Stimulated activated naive CD8-positive, alpha-beta T cell treated with anti-CD3 and anti-CD28 coated beads, Interleukin-15, Interleukin-2, amounts not matched to agents 100 ng/mL and 50 ng/mL, for 24 hours (primary cell): ENCODE measurements around the gene ARHGAP15.

Experiments
- H3K27ac Mint-ChIP-seq: one replicate; pipeline ENCODE4 v1.8.0; 2021; ENCODE audit warnings: mild to moderate bottlenecking, mixed read lengths
- H3K27me3 Mint-ChIP-seq: one replicate; pipeline ENCODE4 v1.8.0; 2021; ENCODE audit warnings: mixed read lengths
- H3K36me3 Mint-ChIP-seq: one replicate; pipeline ENCODE4 v1.8.0; 2021; ENCODE audit warnings: low read depth, mixed read lengths
- H3K4me1 Mint-ChIP-seq: one replicate; pipeline ENCODE4 v1.8.0; 2021; ENCODE audit warnings: low read depth, mixed read lengths
- H3K4me3 Mint-ChIP-seq: one replicate; pipeline ENCODE4 v1.8.0; 2021; ENCODE audit warnings: mild to moderate bottlenecking, mixed read lengths
- H3K9me3 Mint-ChIP-seq: one replicate; pipeline ENCODE4 v1.8.0; 2021; ENCODE audit warnings: mixed read lengths

ARHGAP15 gene

GRCh38 chr2:143493339-143493738, 364.1 kb downstream of the ARHGAP15 start:
- Mint-ChIP-seq H3K36me3 (peaks cover 51% of the 10 kb centered on the region), H3K27me3 (no peaks in the 10 kb centered on the region), H3K4me1 (peaks cover 34% of the 10 kb centered on the region), H3K4me3 (no peak overlapping the region), H3K27ac (peak overlapping the region; percentile 38), H3K9me3 (peaks cover 18% of the 10 kb centered on the region)

GRCh38 chr2:143497726-143498125, 368.5 kb downstream of the ARHGAP15 start:
- Mint-ChIP-seq H3K27ac (no peak overlapping the region), H3K36me3 (peaks cover 44% of the 10 kb centered on the region), H3K4me3 (no peak overlapping the region), H3K9me3 (peaks cover 18% of the 10 kb centered on the region), H3K27me3 (no peaks in the 10 kb centered on the region), H3K4me1 (peaks cover 43% of the 10 kb centered on the region)

GRCh38 chr2:143498496-143498895, 369.3 kb downstream of the ARHGAP15 start:
- peaks cover 15% of the 10 kb centered on the region for H3K9me3 Mint-ChIP-seq
- H3K4me1 Mint-ChIP-seq: peaks cover 37% of the 10 kb centered on the region
- no peak overlapping the region for H3K27ac Mint-ChIP-seq
- H3K27me3 Mint-ChIP-seq: no peaks in the 10 kb centered on the region
- H3K4me3 Mint-ChIP-seq: no peak overlapping the region
- H3K36me3 Mint-ChIP-seq: peaks cover 42% of the 10 kb centered on the region

- Mint-ChIP-seq H3K27ac (no peak overlapping the region), H3K4me1 (peaks cover 31% of the 10 kb centered on the region), H3K9me3 (peaks cover 10% of the 10 kb centered on the region), H3K4me3 (no peak overlapping the region), H3K27me3 (no peaks in the 10 kb centered on the region), H3K36me3 (peaks cover 42% of the 10 kb centered on the region)
These were observed 369.8 kb downstream of the ARHGAP15 start for GRCh38 chr2:143499061-143499460.

- Mint-ChIP-seq H3K4me3 (no peak overlapping the region), H3K9me3 (no peaks in the 10 kb centered on the region), H3K36me3 (peaks cover 37% of the 10 kb centered on the region), H3K4me1 (peaks cover 27% of the 10 kb centered on the region), H3K27ac (no peak overlapping the region), H3K27me3 (no peaks in the 10 kb centered on the region)
These were observed 372.0 kb downstream of the ARHGAP15 start for GRCh38 chr2:143501106-143501676.

- Mint-ChIP-seq H3K4me1 (peaks cover 12% of the 10 kb centered on the region), H3K27ac (no peak overlapping the region), H3K36me3 (peaks cover 46% of the 10 kb centered on the region)
These were observed 374.1 kb downstream of the ARHGAP15 start for GRCh38 chr2:143503280-143503679.

GRCh38 chr2:143504397-143504796, 375.2 kb downstream of the ARHGAP15 start:
- Mint-ChIP-seq H3K36me3 (peaks cover 52% of the 10 kb centered on the region), H3K4me1 (peaks cover under 1% of the 10 kb centered on the region), H3K27ac (no peak overlapping the region), H3K9me3 (no peaks in the 10 kb centered on the region), H3K4me3 (no peak overlapping the region), H3K27me3 (no peaks in the 10 kb centered on the region)

More at GRCh38 chr2:143503280-143503679, 374.1 kb downstream of the ARHGAP15 start:
- Mint-ChIP-seq H3K9me3 (no peaks in the 10 kb centered on the region), H3K27me3 (no peaks in the 10 kb centered on the region), H3K4me3 (no peak overlapping the region)

- Mint-ChIP-seq H3K9me3 (no peaks in the 10 kb centered on the region), H3K4me3 (no peak overlapping the region), H3K4me1 (no peaks in the 10 kb centered on the region), H3K27me3 (no peaks in the 10 kb centered on the region), H3K36me3 (peaks cover 58% of the 10 kb centered on the region), H3K27ac (no peak overlapping the region)
These were observed 376.3 kb downstream of the ARHGAP15 start for GRCh38 chr2:143505542-143505941.

- Mint-ChIP-seq H3K4me3 (no peak overlapping the region), H3K27ac (peak overlapping the region; percentile 28), H3K27me3 (no peaks in the 10 kb centered on the region), H3K36me3 (peaks cover 75% of the 10 kb centered on the region), H3K9me3 (peaks cover 14% of the 10 kb centered on the region), H3K4me1 (peaks cover 6% of the 10 kb centered on the region)
These were observed 383.9 kb downstream of the ARHGAP15 start for GRCh38 chr2:143513081-143513480.

GRCh38 chr2:143514413-143514812, 385.2 kb downstream of the ARHGAP15 start:
- H3K4me1 Mint-ChIP-seq: peaks cover 6% of the 10 kb centered on the region
- H3K27me3 Mint-ChIP-seq: no peaks in the 10 kb centered on the region
- no peak overlapping the region for H3K4me3 Mint-ChIP-seq
- no peak overlapping the region for H3K27ac Mint-ChIP-seq
- H3K9me3 Mint-ChIP-seq: peaks cover 14% of the 10 kb centered on the region
- H3K36me3 Mint-ChIP-seq: peaks cover 80% of the 10 kb centered on the region

- Mint-ChIP-seq H3K36me3 (peaks cover 83% of the 10 kb centered on the region), H3K9me3 (peaks cover 14% of the 10 kb centered on the region), H3K27ac (no peak overlapping the region), H3K4me1 (peaks cover 6% of the 10 kb centered on the region), H3K27me3 (no peaks in the 10 kb centered on the region), H3K4me3 (no peak overlapping the region)
These were observed 386.1 kb downstream of the ARHGAP15 start for GRCh38 chr2:143515318-143515717.

GRCh38 chr2:143519521-143519920, 390.3 kb downstream of the ARHGAP15 start:
- H3K36me3 Mint-ChIP-seq: peaks cover 74% of the 10 kb centered on the region
- peaks cover 14% of the 10 kb centered on the region for H3K4me1 Mint-ChIP-seq
- peaks cover 6% of the 10 kb centered on the region for H3K9me3 Mint-ChIP-seq
- no peak overlapping the region for H3K4me3 Mint-ChIP-seq
- no peak overlapping the region for H3K27ac Mint-ChIP-seq
- H3K27me3 Mint-ChIP-seq: no peaks in the 10 kb centered on the region

GRCh38 chr2:143521396-143521795, 392.2 kb downstream of the ARHGAP15 start:
- Mint-ChIP-seq H3K4me1 (peaks cover 28% of the 10 kb centered on the region), H3K27me3 (no peaks in the 10 kb centered on the region), H3K36me3 (peaks cover 57% of the 10 kb centered on the region), H3K27ac (no peak overlapping the region), H3K4me3 (no peak overlapping the region), H3K9me3 (no peaks in the 10 kb centered on the region)

- Mint-ChIP-seq H3K4me1 (peaks cover 28% of the 10 kb centered on the region), H3K27me3 (no peaks in the 10 kb centered on the region), H3K36me3 (peaks cover 51% of the 10 kb centered on the region), H3K9me3 (no peaks in the 10 kb centered on the region), H3K27ac (no peak overlapping the region), H3K4me3 (no peak overlapping the region)
These were observed 393.5 kb downstream of the ARHGAP15 start for GRCh38 chr2:143522699-143523098.

- peaks cover 47% of the 10 kb centered on the region for H3K36me3 Mint-ChIP-seq
- H3K27ac Mint-ChIP-seq: no peak overlapping the region
- no peak overlapping the region for H3K4me3 Mint-ChIP-seq
- H3K9me3 Mint-ChIP-seq: no peaks in the 10 kb centered on the region
- H3K27me3 Mint-ChIP-seq: no peaks in the 10 kb centered on the region
- peaks cover 35% of the 10 kb centered on the region for H3K4me1 Mint-ChIP-seq
These were observed 394.9 kb downstream of the ARHGAP15 start for GRCh38 chr2:143524119-143524553.
